HG03045 (cell line): Measurements from ENCODE around the gene DENND4A.
"Not testable (repeated sequence)": the region's sequence is repeated elsewhere in the genome, so short reads cannot be mapped to it uniquely, and the experiment has no call there.

Source experiments
- ATAC-seq: cut with Tn5 transposase; IDR thresholded peaks from one replicate; pipeline ENCODE4 v1.9.1; 2021; ENCODE audit warnings: mild to moderate bottlenecking, moderate library complexity; ENCODE audit not compliant: unreplicated experiment

Gene DENND4A

DNA sequence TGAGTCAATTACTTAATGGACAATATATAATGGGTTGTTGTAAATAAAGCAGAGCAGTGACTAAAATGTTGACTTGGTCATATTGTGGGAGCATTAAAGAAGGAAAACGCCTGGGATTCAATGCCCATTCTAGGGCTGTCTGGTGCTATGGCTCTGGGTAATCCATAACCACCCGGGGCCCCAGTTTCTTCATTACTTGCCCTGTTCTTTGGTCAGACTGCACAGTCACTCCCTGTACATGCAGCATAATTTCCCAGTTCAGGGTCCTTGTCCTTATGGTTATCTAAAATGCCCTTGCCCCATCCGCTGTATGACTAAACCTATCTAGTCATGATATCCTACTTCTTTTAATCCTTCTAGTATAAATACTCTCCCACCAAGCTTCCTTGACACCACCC is 27.5 kb upstream of the DENND4A start:
- ATAC-seq: no peak

DNA sequence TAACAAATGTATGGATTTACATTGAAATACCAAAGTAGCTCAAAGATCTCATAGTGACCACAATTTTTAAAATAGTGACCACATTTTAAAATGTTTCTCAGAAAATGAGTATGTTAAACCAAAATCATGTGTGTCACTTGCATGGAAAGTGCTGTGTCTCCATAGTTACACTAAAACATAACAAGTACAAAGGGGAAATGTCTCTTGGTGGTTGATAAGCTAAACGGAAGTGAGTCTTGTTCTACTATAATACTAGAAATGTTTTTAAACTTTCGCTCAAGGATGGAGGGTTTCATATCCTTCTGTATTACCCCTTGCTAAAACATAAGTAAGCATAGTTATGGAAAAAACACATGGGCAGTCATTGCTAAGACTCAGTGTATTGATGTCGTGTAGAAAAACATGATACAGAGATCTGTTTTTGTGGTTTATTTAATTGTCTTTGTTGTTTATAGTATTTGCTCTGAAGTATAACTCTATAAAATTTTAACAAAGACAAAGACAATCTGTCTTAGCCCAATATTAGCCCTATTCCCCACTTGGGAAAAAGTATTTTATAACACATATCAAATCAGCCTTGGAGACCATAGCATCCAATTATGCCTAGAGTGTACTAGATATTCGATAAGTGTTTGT is 27.0 kb upstream of the DENND4A start:
- ATAC-seq: no peak

DNA sequence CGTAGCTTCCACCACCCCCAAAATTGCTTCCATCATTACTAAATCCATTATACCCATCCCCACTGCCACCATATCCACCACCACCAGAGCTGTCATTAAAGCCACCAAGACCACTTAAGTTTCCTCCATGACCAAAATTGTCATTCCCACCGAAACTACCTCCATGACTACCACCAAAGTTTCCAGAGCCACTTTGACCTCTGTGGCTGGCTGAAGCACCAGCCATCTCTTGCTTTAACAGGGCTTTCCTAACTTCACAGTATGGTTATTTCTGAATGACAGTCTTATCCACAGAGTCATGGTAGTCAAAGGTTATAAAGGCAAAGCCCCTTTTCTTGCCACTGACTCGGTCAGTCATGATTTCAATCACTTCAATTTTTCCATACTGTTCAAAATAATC is 24.3 kb upstream of the DENND4A start:
- no peak for ATAC-seq

DNA sequence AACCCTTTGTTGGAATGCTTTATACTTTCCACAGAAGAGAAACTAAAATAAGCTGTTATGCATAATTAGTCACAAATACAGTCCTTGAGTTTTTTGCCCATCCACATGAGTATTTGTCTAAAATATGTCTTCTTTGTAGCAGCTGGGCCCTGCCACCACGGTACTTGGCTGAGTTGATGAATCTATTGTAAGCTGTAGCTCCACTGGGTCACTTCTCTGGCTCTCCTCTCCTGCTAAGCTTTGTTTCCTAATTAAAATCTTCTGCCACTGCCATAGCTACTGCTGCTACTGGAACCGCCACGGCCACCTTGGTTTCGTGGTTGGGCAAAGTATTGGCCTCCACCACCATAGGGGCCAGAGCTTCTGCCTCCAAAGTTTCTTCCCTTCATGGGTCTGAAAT is 23.9 kb upstream of the DENND4A start:
- ATAC-seq: not testable (repeated sequence)

DNA sequence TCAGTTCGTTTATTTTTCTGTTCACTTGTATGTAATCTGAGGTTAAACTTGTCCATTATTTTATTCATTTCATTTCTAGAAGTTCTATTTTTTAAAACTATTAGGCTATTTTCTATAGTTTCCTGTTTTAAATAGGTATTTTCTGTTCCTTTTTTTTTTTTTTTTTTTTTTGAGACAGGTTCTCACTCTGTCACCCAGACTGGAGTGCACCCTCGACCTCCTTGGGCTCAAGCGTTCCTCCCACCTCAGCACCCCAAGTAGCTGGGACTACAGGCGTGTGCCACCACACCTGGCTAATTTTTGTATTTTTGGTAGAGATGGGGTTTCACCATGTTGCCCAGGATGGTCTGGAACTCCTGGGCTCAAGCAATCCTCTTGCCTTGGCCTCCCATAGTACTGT is 22.2 kb upstream of the DENND4A start:
- ATAC-seq: not testable (repeated sequence)

DNA sequence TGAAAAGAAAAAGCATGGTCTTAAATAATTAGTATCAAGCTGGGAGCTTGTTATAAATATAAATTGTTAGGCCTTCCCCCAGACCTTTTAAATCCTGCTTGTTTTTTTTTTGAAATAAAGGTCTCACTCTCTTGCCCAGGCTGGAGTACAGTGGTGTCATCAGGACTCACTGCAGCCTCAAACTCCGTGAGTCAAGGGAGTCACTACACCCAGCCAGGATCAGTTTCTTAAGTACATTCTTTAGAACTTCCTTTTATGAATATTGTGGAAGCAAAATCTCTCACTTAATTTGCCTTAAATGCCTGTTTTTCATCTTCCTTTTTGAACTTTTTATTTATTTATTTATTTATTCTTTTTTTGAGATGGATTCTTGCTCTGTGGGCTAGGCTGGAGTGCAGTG is 20.8 kb upstream of the DENND4A start:
- no peak for ATAC-seq

DNA sequence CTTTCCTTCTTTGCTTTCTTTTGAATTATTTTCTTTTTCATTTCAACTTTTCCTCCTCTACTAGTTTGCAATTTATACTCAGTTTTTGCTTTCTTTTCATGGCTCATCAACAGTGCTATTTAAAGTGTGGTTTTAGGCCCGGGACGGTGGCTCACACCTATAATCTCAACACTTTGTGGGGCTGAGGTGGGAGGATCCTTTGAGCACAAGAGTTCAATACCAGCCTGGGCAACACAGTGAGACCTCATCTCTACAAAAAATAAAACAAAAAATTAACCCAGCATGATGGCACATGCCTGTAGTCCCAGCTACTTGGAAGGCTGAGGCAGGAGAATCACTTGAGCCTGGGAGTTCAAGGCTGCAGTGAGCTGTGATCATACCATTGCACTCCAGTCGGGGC is 20.4 kb upstream of the DENND4A start:
- ATAC-seq: no peak

DNA sequence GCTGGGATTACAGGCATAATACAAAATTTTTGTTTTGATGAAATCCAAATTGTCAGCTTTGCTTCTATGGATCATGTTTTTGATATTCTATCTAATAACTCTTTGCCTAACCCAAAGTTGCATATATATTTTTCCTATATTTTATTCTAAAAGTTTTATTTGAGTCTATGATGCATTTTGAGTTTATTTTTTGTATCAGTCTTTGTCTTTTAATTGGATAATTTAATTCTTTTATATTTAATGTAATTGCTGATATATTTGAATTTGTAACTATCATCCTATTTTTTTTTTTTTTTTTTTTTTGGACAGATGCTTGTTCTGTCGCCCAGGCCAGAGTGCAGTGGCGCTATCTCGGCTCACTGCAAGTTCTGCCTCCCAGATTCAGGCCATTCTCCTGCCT is 19.7 kb upstream of the DENND4A start:
- ATAC-seq: no peak

DNA sequence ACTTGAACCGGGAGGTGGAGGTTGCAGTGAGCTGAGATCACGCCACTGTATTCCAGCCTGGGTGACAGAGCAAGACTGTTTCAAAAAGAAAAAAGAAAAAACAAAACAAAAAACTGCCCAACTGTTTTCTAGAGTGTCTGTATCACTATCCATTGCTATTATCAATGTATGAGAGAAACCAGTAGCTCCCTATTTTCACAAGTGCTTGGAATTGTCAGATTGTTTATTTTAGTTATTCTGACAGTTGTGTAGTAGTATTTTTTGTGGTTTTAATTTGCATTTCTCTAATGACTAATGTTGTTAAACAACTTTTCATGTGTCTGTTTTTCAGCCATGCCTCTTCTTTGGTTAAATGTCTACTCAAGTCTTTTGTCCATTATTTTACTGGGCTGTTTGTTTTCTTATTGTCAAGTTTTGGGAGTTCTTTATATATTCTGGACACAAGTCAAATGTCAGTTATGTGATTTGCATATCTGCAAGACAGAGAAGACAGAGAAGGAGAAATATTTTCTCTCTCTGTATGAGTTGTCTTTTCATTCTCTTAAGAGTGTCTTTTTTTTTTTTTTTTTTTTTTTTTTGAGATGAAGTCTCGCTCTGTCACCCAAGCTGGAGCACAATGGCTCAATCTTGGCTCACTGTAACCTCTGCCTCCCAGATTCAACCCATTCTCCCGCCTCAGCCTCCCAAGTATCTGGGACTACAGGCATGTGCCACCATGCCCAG is 19.1 kb upstream of the DENND4A start:
- not testable (repeated sequence) for ATAC-seq

DNA sequence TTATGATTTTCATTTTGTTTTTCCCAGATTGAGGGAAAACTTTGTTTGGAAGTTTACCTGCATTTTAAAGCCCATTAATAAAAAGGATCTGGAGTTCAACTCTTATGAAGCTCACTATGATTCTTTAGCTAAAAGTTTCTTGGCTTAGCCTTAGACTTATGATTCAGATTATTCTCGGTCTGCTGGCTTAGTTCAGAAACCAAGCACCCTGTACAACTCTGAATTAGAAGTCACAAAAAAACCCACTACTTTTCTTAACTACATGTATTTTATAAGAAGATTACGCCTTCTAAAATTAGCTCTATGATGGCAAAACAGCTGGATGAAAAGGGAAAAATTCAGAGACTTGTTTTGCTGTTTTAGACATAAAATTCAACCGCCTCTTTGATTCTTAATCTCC is 14.3 kb upstream of the DENND4A start:
- ATAC-seq: no peak

DNA sequence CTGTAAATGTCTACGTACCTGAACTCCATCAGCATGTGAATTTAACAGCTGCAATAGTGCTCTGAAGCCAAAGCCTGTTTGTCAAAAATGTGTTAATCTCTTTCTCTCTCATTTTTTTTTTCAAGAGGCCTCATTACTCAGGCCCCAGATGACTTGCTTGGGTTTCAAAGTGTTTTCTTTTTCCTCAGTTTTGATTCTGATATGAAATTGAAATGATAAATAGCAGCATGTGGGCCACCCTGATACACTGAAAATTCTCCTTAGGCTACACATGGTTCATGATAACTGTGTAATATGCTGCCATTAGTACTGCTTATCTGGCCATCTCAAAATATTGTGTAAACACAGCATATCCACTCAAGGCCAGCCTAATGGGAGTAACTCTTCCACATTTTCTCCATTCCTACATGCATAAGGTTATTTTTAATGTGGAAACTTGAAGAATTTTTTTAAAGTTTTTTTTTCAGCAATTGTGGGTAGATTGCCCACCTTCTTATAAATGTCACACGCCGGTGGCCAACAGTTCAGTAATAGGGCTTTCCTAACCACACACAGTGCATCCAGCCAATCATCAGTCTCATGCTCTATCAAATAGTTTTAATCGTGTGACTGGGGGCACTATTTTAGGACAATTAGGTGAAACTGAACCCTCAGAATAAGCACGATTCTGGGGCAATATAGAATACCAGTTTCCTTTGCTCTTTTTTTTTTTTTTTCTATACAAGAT is 13.1 kb upstream of the DENND4A start:
- ATAC-seq: no peak

DNA sequence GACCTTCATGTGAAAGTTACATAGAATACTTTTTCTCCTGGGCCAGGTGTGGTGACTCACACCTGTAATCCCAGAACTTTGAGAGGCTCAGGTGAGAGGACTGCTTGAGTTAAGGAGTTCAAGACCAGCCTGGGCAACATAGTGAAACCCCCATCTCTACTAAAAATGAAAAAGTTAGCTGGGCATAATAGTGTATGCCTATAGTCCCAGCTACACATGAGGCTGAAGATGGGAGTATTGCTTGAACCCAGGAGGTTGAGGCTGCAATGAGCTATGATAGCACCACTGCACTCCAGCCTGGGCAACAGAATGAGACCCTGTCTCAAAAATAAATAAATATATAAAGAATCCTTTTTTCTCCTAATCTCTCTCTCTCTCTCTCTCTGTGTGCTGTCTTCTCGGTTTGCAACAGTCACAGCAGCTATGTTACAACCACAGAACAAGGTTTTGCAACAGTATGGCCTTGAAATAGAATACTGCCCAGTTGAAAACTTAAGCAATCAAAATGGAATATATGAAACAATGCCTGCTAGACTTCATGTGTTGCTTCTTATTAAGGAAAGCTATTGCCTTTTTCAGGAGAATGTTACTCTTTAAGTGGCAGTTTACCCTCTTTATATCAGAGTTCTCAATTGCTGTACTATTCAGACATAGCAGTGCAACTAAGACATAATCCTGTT is 12.3 kb upstream of the DENND4A start:
- no peak for ATAC-seq

DNA sequence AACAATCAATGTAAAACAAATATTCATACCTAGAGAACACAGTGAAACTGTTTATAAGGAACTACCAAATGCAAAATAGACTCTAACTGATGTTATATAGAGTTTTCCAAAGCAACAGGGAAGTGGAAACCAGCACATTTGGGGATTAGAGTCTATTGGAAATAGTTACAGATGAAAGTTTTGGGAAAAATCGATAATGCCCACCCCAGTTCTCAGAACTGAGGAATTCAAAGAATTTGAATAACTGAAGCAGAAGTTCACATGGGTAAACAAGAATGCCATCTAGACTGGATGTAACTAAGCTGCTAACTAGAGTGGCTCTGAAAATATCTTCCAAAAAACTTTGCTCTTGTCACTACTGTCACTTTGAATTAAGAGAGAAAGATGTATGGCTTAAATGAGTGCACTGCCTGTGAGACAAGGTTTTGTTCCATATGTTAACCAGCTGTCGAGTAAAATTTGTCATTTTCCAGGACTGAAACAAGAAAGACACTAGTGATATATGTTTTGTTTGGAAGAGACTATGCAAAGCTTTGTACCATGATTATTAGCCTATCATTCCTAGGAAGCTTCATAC is 9.2 kb upstream of the DENND4A start:
- no peak for ATAC-seq

DNA sequence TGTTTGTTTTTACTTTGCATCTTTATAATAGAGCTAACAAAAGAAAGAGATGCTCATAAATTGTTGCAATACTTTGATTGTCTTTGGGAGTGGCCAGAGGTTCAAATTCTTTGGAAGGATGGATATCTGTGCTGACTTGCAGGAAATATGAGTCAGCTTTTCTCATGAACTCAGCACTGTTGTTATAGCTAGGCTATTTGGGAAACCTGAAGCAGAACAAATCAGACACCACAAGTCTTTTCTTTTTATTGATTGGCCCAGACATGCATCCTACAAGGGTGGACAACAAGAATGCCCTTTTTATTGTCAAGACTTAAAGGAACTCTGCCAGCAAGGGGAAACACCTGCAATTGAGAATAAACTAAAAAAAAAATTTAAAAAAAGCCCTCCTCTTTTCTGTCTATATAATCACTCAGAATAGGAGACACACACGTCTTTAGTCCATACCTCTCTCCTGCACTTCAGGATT is 4.6 kb upstream of the DENND4A start:
- no peak for ATAC-seq

DNA sequence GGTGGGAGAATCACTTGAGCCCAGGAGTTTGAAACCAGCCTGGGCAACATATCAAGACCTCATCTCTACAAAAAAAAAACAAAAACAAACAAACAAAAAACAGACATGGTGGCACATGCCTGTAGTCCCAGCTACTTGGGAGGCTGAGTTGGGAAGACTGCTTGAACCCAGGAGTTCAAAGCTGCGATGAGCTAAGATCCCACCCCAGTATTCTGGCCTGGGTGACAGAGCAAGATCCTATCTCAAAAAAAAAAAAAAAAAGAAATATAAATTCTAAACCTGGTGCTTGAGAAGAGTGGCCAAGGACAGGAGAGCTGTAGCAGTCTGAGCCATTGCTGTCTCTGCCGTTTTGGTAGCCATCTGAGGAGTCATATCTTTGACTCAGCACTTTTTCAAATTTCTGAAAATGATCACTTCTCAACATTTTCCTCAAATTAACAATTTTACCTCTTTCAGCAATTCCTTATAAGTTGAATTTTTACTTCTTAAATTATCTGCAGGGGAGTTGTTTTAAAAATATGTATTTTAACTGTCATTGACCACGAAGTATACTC is 3.6 kb upstream of the DENND4A start:
- no peak for ATAC-seq

DNA sequence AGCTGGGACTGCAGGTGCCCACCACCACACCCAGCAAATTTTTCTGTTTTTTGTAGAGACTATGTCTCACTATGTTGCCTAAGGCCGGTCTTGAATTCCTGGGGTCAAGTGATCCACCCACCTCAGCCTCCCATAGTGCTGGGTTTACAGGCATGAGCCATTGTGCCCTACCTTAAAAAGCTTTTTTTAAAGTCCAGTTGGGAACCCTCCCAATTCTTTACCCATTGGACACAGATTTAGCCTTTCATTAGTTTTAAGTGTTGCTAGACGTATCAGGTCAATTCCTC is 1.7 kb upstream of the DENND4A start:
- ATAC-seq: no peak

DNA sequence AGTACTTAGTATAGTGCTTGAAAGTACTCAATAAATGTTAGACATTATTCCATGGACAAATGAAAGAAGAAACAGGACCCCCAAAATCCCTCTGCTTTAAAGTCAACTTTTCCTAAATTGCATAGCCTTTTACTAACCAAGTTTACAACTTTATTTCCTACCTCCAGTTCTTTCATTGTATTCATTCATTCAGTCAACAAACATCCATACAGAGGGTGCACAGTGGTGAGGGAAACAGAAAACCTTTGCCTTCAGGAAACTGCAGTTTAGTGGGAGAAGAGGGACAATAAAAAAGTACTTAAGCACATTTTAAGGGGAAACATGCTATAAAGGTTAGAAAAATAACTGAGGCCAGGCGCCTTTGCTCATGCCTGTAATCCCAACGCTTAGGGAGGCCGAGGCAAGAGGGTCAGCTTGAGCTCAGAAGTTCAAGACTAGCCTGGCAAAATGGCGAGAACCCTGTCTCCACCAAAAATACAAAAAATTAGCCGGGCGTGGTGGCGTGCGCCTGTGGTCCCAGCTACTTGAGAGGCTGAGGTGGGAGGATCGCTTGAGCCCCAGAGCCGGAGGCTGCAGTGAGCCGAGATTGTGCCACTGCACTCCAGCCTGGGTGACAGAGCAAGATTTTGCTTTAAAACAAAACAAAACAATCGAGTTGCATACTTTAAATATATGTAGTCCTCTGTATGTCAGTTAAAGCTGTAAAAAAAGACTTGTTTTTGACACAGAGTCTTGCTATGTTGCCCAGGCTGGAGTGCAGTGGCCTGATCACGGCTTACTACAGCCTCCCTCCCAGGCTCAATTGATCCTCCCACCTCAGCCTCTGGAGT is 1.1 kb upstream of the DENND4A start:
- no peak for ATAC-seq

DNA sequence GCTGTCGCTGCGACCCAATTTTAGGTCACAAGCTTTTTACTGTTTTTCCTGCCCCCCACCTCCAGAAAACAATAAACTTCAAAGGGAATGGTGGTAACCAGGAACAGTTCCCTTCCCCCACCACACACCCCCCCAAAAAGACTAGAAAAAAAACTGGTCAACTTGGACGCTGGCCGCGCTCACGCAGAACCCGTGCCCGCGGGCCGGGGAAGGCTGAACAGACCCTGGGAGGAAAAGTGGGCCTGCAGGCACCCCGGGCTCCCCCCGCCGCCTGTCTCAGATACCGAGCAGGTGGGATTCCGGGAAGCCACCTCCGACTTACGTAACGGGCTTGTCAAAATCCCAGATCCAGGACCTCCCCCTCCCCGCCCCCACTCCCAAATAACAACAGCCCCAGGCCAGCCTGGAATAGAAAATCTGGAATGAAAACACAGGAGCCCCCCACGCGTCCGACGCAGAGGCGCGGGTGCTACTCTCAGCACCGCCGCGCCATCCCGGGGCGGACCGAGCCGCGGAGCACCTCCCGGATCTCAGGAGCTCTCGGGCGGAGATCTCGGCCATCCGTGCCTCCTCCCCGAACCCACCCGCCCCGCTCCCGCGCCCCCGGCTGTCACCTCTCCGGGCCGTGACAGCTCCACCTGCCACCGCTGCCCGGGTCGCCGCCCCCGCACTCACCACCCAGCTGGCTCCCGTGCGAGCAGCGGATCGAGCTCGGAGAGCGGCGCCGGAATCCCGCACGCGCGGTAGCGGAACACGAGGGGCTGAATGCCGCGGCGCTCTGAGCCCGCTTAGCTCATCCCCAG is 557 bp downstream of the DENND4A start:
- peak; percentile 1 for ATAC-seq

DNA sequence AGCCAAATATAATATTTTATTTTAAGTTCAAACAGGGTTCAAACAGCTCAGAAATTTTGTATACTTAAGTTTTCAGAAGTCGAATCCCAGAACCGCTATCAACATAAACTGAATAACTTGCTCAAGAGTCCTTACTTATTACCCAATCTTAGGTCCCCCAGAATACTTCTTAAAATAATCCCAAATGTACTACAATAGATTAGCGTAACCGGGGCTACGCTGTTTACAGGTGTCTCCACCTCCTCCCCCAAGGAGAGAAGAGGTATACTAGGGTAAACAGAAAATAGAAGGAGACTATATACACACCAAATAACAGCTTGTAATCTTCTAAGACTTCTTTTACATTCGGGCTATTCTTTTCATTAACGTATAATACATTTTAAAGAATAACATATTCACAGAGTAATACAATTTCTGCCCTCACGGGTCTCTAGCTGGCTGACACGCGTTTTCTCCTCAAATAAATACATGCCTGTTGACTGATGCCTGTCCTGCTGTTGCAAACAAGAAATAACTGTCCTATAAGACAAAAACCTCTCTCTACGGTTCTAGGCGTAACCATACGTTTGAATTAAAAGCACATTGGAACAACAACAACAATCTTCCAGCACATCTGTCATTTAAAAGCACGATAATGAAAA is 1.3 kb downstream of the DENND4A start:
- ATAC-seq: no peak
